Measurements from ENCODE around the gene MAMDC2.

DNA sequence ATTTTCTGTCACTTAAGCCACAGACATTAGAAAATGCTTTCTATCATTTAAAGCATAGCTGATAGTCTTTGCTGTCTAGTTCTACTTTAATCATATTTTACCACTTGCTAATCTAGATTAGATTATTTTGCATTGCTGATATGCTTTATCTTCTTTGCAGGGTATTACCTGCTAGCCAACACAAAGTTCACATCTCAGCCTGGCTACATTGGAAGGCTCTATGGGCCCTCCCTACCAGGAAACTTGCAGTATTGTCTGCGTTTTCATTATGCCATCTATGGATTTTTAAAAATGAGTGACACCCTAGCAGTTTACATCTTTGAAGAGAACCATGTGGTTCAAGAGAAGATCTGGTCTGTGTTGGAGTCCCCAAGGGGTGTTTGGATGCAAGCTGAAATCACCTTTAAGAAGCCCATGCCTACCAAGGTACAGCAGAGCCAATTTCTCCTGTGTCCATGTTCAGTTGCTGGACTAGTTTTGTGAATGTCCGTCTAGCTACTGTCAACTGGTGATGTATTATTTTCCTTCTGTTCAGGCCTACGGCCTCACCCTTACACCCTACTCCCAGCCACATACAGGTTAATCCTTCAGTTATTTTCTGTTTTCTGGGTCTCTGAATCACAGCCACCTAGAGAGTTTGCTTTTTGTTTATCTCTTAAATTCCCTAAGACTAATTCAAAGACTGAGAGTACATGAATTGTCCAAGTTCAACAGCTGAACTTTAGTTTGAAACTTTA lies 99.9 kb downstream of the MAMDC2 start:
- TF ChIP-seq, protein P1, sequence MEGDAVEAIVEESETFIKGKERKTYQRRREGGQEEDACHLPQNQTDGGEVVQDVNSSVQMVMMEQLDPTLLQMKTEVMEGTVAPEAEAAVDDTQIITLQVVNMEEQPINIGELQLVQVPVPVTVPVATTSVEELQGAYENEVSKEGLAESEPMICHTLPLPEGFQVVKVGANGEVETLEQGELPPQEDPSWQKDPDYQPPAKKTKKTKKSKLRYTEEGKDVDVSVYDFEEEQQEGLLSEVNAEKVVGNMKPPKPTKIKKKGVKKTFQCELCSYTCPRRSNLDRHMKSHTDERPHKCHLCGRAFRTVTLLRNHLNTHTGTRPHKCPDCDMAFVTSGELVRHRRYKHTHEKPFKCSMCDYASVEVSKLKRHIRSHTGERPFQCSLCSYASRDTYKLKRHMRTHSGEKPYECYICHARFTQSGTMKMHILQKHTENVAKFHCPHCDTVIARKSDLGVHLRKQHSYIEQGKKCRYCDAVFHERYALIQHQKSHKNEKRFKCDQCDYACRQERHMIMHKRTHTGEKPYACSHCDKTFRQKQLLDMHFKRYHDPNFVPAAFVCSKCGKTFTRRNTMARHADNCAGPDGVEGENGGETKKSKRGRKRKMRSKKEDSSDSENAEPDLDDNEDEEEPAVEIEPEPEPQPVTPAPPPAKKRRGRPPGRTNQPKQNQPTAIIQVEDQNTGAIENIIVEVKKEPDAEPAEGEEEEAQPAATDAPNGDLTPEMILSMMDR (IDR thresholded peaks at IDR 0.05), result no peak
- no peak for TF ChIP-seq EZH2 (IDR thresholded peaks at IDR 0.05; ENCODE audit: borderline replicate concordance, insufficient read depth, low read depth, low read length, poor library complexity, severe bottlenecking)

Measured in B cell (primary cell).